Testis (tissue), 2 donors: ENCODE results near the gene PLG.

Experiments used
- CTCF ChIP-seq, 3 experiments: fragments of 450-650 bp in 2 of 3; fragments of 200-600 bp in 1 of 3; sonication (generic) in 1 of 3; IDR thresholded peaks; one replicate each; pipeline ENCODE4 v1.5.1; 2016 to 2019; ENCODE audit warnings: antibody characterized with exemption in 3 of 3, mild to moderate bottlenecking in 2 of 3, moderate library complexity in 1 of 3
- POLR2A ChIP-seq: fragments of 450-650 bp; IDR thresholded peaks from one replicate; pipeline ENCODE4 v1.6.1; 2017; ENCODE audit warnings: antibody characterized with exemption, mild to moderate bottlenecking, moderate library complexity

DNA sequence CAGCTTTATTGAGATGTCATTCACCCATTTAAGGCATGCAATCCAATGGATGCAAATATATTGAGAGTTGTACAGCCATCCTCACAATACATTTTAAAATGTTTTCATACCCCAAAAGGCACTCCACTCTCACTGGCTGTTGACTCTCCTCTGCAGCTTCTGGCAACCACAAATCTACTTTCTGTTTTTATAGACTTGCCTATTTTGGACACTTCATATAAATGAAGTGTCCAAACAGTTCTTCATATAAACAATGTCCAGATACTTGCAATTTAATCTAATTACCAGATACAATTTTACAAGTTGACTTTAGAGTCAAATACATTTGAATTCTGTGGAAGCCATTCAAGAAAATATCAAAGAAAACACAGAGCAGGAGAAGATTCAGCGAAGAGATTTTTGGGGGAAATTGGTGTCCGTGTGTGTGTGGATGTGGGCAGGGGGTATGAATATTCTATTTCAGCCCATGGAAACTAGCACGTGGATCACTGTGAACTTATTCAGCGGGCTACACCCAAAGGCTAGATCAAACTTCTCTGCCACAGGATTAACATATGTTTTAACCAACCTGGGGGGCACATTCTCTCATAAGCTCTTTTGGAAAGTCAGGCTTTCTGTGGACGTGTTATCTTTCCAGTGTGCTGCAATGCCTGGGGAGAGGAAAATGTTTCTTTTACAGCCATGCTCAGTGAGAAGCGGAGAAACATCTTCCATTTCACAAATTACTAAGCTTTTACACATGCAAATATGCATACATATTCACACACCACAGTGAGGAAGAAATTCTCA, 73.9 kb downstream of the PLG start:
- TF ChIP-seq POLR2A (no peak), CTCF (IDR thresholded peaks at IDR 0.05) (no peak)
